ENCODE data around the gene DCTN4. TPM values are rescaled to one million over a fixed set of nuclear protein-coding genes. Genes with fewer than 3 reads are reported as not detected.

DCTN4 gene
- total RNA-seq, 5 donors from 2014 or later (not counting 1 experiment from before 2014, with no cell fraction given): 36.9 to 79.8 (median 38.4) TPM

DNA sequence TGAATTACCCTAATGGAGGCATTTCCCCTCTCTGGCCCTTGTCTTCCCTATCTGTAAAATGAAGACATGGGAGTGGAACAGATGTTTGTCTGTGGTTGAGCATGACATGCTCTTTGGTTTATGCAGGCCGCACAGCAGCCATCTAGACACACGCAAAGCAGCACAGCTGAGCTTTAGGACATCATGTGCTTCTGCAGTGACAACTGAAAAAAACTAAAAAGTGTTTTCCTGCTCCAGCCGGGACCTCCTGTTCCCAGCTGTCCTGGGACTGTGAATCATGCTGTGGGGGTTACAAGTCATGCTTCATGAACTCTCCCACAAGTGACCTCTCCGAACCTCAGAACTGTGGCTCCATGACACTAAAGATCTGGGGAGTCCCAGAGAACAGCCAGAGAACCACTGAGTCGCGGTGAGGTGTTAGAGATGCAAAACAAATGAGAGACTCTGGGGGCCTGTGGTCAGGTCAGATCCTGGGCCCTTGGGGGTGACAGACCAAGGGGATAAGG lies 21.4 kb upstream of the DCTN4 start:
- peak overlapping the region; percentile 7 for H3K27ac ChIP-seq (ENCODE audit: low read length)

DNA sequence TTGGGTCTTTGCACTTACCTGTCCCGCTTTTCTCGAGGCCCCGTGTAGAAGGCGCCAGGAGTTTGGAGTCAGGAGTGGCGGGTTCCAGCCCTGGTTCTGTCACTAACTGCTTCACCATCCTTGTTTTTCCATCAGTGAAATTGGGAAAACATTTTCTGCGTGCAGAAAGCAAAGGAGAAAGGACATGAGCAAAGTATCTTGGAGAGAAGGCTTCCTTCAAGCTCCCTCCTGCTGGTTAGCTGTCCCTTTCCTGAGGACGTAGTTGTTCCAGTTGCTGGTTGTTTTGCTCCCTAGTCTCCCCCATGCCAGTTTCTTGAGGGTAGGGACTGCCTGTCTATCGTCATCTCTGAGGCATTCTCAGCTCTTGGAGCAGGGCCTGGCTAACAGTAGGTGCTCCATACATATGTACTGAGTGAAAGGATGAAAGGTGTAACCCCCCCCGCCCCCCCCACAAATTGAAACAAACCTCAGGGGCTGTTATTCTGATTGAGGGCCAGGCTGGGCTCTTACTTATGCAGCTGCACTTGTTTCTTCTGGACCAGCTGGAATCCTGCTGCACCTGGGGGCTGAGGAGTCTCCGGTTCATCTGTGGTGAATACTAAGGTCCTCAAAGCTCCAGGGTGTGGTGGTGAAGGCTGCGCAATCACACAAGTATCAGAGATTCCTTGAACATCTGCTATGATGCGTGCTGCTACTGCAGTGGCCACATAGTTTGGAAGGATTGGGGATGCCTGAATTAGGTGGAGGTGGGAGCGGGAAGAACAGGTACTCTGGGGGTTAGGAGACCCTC lies 20.8 kb upstream of the DCTN4 start:
- H3K9me3 Mint-ChIP-seq: no peaks in the 10 kb centered on the region
- peaks cover 60 to 67% (median 65%) of the 10 kb centered on the region in 3 donors for H3K4me1 Mint-ChIP-seq
- ChIA-PET POLR2A (interaction anchor here (0.7 to 2.0 kb wide), 4 partner anchors 16 to 77 kb away, joined by 3 to 7 read pairs (median 4); partner anchors contain the start of gene DCTN4 (in 1 of the 2)), CTCF (interaction anchor here (1.2 to 3.9 kb wide), 6 partner anchors 22 to 329 kb away, joined by 3 to 25 read pairs (median 9); partner anchors contain the start of genes RBM22 (in 2 of the 2), DCTN4 (in 1 of the 2) and IRGM (in 1 of the 2))
- H3K36me3 ChIP-seq (ENCODE audit: control insufficient read depth in 2 of 2, extremely low read depth in 1 of 2, insufficient read depth in 1 of 2, low read length in 1 of 2): no peaks in the 10 kb centered on the region
- peaks cover 0 to 1% of the 10 kb centered on the region in 2 donors for H3K27me3 Mint-ChIP-seq
- H3K36me3 Mint-ChIP-seq: no peaks in the 10 kb centered on the region
- DNase-seq (no peak), ATAC-seq (replicated peaks in 1 of 4) (no peak)
- peak overlapping the region; percentile 81 to 94 for H3K4me3 ChIP-seq (ENCODE audit: control insufficient read depth in 1 of 2, extremely low read depth in 1 of 2, low read length in 1 of 2)
- peaks cover 25 to 49% of the 10 kb centered on the region in 2 experiments for H3K4me1 ChIP-seq (ENCODE audit: control insufficient read depth in 1 of 2, extremely low read depth in 1 of 2, insufficient read depth in 2 of 2, low read length in 2 of 2)
- no peaks in the 10 kb centered on the region for H3K27me3 ChIP-seq (replicated peaks in 1 of 2; ENCODE audit: control insufficient read depth in 2 of 2, extremely low read depth in 1 of 2, insufficient read depth in 2 of 2, low read length in 1 of 2)
- no peaks in the 10 kb centered on the region for H3K9me3 ChIP-seq
- peak overlapping the region; percentile 90 to 94 for H3K27ac Mint-ChIP-seq
- H3K4me3 Mint-ChIP-seq: peak overlapping the region; percentile 98 to 99 (median 99)
- peak overlapping the region; percentile 47 for H3K27ac ChIP-seq (ENCODE audit: low read length)
- 83% methylated on average over 4 of the region's 13 CpGs for WGBS (ENCODE audit: insufficient coverage)

More for the DNA sequence above, 21.4 kb upstream of the DCTN4 start:
- ATAC-seq (replicated peaks in 1 of 4) (no peak), DNase-seq (no peak)
- Mint-ChIP-seq H3K4me1 (peaks cover 64 to 72% (median 69%) of the 10 kb centered on the region in 3 donors), H3K4me3 (peak overlapping the region; percentile 63 to 99 (median 98)), H3K36me3 (no peaks in the 10 kb centered on the region), H3K27ac (peak overlapping the region; percentile 79 to 90), H3K9me3 (no peaks in the 10 kb centered on the region), H3K27me3 (peaks cover 0 to 1% of the 10 kb centered on the region in 2 donors)
- WGBS (ENCODE audit: insufficient coverage): 73% methylated on average over 4 of the region's 6 CpGs
- Histone ChIP-seq H3K9me3 (no peaks in the 10 kb centered on the region), H3K4me3 (ENCODE audit: control insufficient read depth in 1 of 2, extremely low read depth in 1 of 2, low read length in 1 of 2) (no peak overlapping the region), H3K36me3 (ENCODE audit: control insufficient read depth in 2 of 2, extremely low read depth in 1 of 2, insufficient read depth in 1 of 2, low read length in 1 of 2) (no peaks in the 10 kb centered on the region), H3K4me1 (ENCODE audit: control insufficient read depth in 1 of 2, extremely low read depth in 1 of 2, insufficient read depth in 2 of 2, low read length in 2 of 2) (peaks cover 29 to 51% of the 10 kb centered on the region in 2 experiments), H3K27me3 (replicated peaks in 1 of 2; ENCODE audit: control insufficient read depth in 2 of 2, extremely low read depth in 1 of 2, insufficient read depth in 2 of 2, low read length in 1 of 2) (no peaks in the 10 kb centered on the region)
- CTCF ChIA-PET: interaction anchor here (1.4 to 4.3 kb wide), 5 partner anchors 22 to 80 kb away, joined by 5 to 45 read pairs (median 15); partner anchors contain the start of genes DCTN4 (in 2 of the 2), IRGM (in 1 of the 2) and RBM22 (in 1 of the 2)
- POLR2A ChIA-PET: interaction anchor here (0.7 to 2.0 kb wide), 2 partner anchors 17 to 21 kb away, joined by 4 to 7 read pairs; partner anchors contain the start of gene DCTN4 (in 1 of the 2)

DNA sequence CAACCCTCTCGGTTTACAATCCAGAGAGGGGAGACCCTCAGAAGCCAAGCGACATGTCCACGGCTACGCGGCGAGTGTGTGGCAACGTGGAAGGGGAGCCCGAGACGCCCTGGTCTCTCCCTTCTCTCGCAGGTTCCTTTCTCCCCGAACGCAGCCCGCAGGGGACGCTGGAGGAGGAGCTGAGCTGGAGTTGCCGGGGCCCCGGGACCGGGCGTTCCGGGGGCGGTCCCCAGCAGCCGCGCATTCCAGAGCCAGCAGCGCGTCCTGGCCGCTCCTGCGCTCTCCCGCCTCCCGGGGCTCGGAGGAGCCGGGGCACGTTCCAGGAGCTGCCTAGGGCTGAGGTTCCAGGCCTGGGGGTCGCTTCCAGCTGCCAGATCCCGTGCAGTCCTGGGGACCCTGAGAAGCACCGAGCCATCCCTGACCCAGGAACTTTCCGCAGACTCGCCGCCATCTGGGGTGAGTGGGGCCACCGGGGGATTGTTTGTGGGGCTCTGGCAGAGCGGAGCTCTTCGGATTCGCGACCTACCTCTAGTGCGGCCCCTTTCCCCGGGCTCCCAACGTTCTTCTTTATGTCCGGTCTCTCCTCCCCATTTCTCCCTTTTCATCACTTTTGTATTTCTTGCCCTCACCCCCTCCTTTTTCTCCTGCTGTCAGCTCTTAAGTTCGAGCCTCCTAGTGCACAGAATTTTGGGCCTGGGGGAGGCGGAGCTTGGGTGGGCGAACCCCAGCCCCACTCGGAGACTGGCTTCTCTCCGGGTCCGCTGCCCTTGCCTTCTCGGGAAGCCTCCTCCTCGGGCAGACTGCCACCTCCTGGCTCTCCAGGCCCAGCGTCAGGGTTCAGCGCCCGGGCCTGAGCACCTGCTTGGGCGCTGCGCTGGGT lies 19.9 kb upstream of the DCTN4 start, which contains the start of gene SMIM3:
SMIM3 (plus strand) TSS at position 241 of the 880 bp plus-strand sequence. CDS start 16,684 bp downstream, outside the sequence.
- no peaks in the 10 kb centered on the region for H3K9me3 Mint-ChIP-seq
- peaks cover 51 to 59% (median 58%) of the 10 kb centered on the region in 3 donors for H3K4me1 Mint-ChIP-seq
- peak; percentile 72 to 75 (median 72) for ATAC-seq (replicated peaks in 1 of 4)
- peak within 1 kb of the TSS; percentile 81 to 94 for H3K4me3 ChIP-seq (ENCODE audit: control insufficient read depth in 1 of 2, extremely low read depth in 1 of 2, low read length in 1 of 2)
- H3K27ac ChIP-seq (ENCODE audit: low read length): peak within 1 kb of the TSS; percentile 47
- ChIA-PET CTCF (interaction anchor here (0.5 to 3.9 kb wide), 13 partner anchors 21 to 984 kb away, joined by 3 to 25 read pairs (median 5); partner anchors contain the start of genes RBM22 (in 2 of the 2), DCTN4 (in 1 of the 2) and IRGM (in 1 of the 2)), POLR2A (interaction anchor here (0.7 to 1.4 kb wide), 4 partner anchors 20 to 78 kb away, joined by 3 to 5 read pairs (median 4); partner anchors contain the start of genes DCTN4 (in 1 of the 2) and RBM22 (in 1 of the 2))
- under 1% methylated on average over 48 of the region's 59 CpGs for WGBS (ENCODE audit: insufficient coverage)
- H3K36me3 Mint-ChIP-seq: no peaks in the 10 kb centered on the region
- peak; percentile 35 to 74 (median 56) for DNase-seq
- H3K27ac Mint-ChIP-seq: peak within 1 kb of the TSS; percentile 92 to 94
- peaks cover 1% of the 10 kb centered on the region in 2 donors for H3K27me3 Mint-ChIP-seq
- H3K4me3 Mint-ChIP-seq: peak within 1 kb of the TSS; percentile 98 to 99 (median 99)
- no peaks in the 10 kb centered on the region for H3K36me3 ChIP-seq (ENCODE audit: control insufficient read depth in 2 of 2, extremely low read depth in 1 of 2, insufficient read depth in 1 of 2, low read length in 1 of 2)
- H3K9me3 ChIP-seq: no peaks in the 10 kb centered on the region
- H3K4me1 ChIP-seq (ENCODE audit: control insufficient read depth in 1 of 2, extremely low read depth in 1 of 2, insufficient read depth in 2 of 2, low read length in 2 of 2): peaks cover 18 to 43% of the 10 kb centered on the region in 2 experiments
- no peaks in the 10 kb centered on the region for H3K27me3 ChIP-seq (replicated peaks in 1 of 2; ENCODE audit: control insufficient read depth in 2 of 2, extremely low read depth in 1 of 2, insufficient read depth in 2 of 2, low read length in 1 of 2)

DNA sequence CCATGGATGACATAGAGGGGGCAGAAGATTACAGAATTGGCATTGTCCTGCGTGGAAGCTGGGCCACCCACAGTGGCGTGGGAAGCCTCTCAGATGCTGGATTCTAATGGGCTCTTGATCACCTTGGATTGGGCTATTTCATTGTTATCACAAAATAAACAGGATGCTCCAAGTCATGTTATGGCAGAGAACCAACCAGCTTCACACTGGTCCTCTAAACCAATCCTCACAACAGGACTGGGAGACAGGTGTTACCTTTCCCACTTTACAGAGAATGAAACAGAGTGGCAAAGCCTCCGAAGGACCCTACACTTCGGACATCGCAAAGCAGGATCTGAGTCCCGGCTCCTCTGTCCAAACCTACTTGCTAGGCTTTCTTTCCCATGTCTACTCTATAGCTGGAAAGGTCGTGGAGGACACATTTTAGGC lies 19.3 kb upstream of the DCTN4 start:
- no peaks in the 10 kb centered on the region for H3K9me3 ChIP-seq
- Mint-ChIP-seq H3K9me3 (no peaks in the 10 kb centered on the region), H3K4me3 (peak overlapping the region; percentile 98 to 99 (median 99)), H3K27me3 (peaks cover 1 to 7% of the 10 kb centered on the region in 2 donors), H3K36me3 (no peaks in the 10 kb centered on the region), H3K27ac (peak overlapping the region; percentile 78 to 92), H3K4me1 (peaks cover 45 to 53% (median 52%) of the 10 kb centered on the region in 3 donors)
- POLR2A ChIA-PET: interaction anchor here in 1 of 2 donors (0.6 to 1.4 kb wide), 3 partner anchors 19 to 303 kb away, joined by 3 to 5 read pairs (median 4); partner anchors contain the start of genes DCTN4 and RBM22
- H3K4me3 ChIP-seq (ENCODE audit: control insufficient read depth in 1 of 2, extremely low read depth in 1 of 2, low read length in 1 of 2): peak overlapping the region; percentile 81 to 94
- DNase-seq: no peak
- no peaks in the 10 kb centered on the region for H3K27me3 ChIP-seq (replicated peaks in 1 of 2; ENCODE audit: control insufficient read depth in 2 of 2, extremely low read depth in 1 of 2, insufficient read depth in 2 of 2, low read length in 1 of 2)
- peak overlapping the region; percentile 47 for H3K27ac ChIP-seq (ENCODE audit: low read length)
- CTCF ChIA-PET: interaction anchor here (0.6 to 3.9 kb wide), 10 partner anchors 9 to 328 kb away, joined by 3 to 25 read pairs (median 4); partner anchors contain the start of genes DCTN4 (in 1 of the 2), IRGM (in 1 of the 2) and RBM22 (in 1 of the 2)
- H3K4me1 ChIP-seq (ENCODE audit: control insufficient read depth in 1 of 2, extremely low read depth in 1 of 2, insufficient read depth in 2 of 2, low read length in 2 of 2): peaks cover 15 to 36% of the 10 kb centered on the region in 2 experiments
- no peaks in the 10 kb centered on the region for H3K36me3 ChIP-seq (ENCODE audit: control insufficient read depth in 2 of 2, extremely low read depth in 1 of 2, insufficient read depth in 1 of 2, low read length in 1 of 2)
- no peak for ATAC-seq (replicated peaks in 1 of 4)
- 43% methylated on average over 5 of the region's 7 CpGs for WGBS (ENCODE audit: insufficient coverage)

DNA sequence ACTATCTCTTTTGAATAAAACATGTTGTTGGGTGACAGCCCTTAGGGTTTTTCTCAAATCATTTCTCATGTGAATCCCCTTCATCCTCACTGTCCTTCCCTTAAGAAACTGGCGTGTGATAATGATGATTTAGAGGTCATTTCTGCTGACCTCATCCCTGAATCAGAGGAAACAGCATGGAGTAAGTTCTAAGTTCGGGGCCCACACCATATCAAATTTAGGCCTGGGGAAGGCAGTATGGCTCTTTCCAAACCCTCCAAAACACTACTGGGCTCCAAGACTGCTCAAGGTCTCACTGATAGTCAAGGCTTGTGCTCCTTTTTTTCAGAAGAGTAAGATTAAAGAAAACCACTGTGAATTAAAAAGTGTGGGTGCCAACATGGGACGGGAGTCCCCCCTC lies 18.9 kb upstream of the DCTN4 start:
- Mint-ChIP-seq H3K4me1 (peaks cover 41 to 49% (median 48%) of the 10 kb centered on the region in 3 donors), H3K27me3 (peaks cover 1 to 7% of the 10 kb centered on the region in 2 donors), H3K36me3 (no peaks in the 10 kb centered on the region), H3K4me3 (peak overlapping the region; percentile 98 to 99 (median 99)), H3K9me3 (no peaks in the 10 kb centered on the region), H3K27ac (peak overlapping the region; percentile 78 to 92)
- Histone ChIP-seq H3K9me3 (no peaks in the 10 kb centered on the region), H3K4me3 (ENCODE audit: control insufficient read depth in 1 of 2, extremely low read depth in 1 of 2, low read length in 1 of 2) (peak overlapping the region in 1 of 2 donors; percentile 94), H3K4me1 (ENCODE audit: control insufficient read depth in 1 of 2, extremely low read depth in 1 of 2, insufficient read depth in 2 of 2, low read length in 2 of 2) (peaks cover 12 to 32% of the 10 kb centered on the region in 2 experiments), H3K36me3 (ENCODE audit: control insufficient read depth in 2 of 2, extremely low read depth in 1 of 2, insufficient read depth in 1 of 2, low read length in 1 of 2) (no peaks in the 10 kb centered on the region), H3K27ac (ENCODE audit: low read length) (peak overlapping the region; percentile 47), H3K27me3 (replicated peaks in 1 of 2; ENCODE audit: control insufficient read depth in 2 of 2, extremely low read depth in 1 of 2, insufficient read depth in 2 of 2, low read length in 1 of 2) (no peaks in the 10 kb centered on the region)
- ChIA-PET CTCF (interaction anchor here (0.6 to 3.9 kb wide), 7 partner anchors 10 to 217 kb away, joined by 3 to 25 read pairs (median 6); partner anchors contain the start of genes DCTN4 (in 1 of the 2), IRGM (in 1 of the 2) and RBM22 (in 1 of the 2)), POLR2A (interaction anchor here (0.6 to 1.4 kb wide), 4 partner anchors 19 to 302 kb away, joined by 3 to 5 read pairs (median 4); partner anchors contain the start of genes DCTN4 (in 1 of the 2) and RBM22 (in 1 of the 2))
- WGBS (ENCODE audit: insufficient coverage): no CpG with 5 or more reads among the region's 3 CpGs
- ATAC-seq (replicated peaks in 1 of 4) (no peak), DNase-seq (no peak)
